ENCODE measurements around the gene GYPA. TPM values are rescaled to one million over a fixed set of nuclear protein-coding genes. Genes with fewer than 3 reads are reported as not detected.
A peak's percentile ranks its signal among the peaks of the same experiment; 100 is the strongest.
"Not testable (repeated sequence)": the region's sequence is repeated elsewhere in the genome, so short reads cannot be mapped to it uniquely, and the experiment has no call there.

The GYPA gene
- 5.1 TPM for total RNA-seq

- DNase-seq (ENCODE audit: low spot score); ATAC-seq; intact Hi-C loops (cut with DNase I): not testable (repeated sequence)
Observed at GRCh38 chr4:144140594-144141295, at the start of gene GYPA. Gene GYPA, minus strand, starts transcription at chr4:144140718. Its CDS starts 83 bp downstream, at chr4:144140635.

- DNase-seq (ENCODE audit: low spot score) (no peak), ATAC-seq (no peak)
- intact Hi-C loops (cut with DNase I) = no loop called here
Observed at GRCh38 chr4:144190009-144190408, 49.5 kb upstream of the GYPA start.

GRCh38 chr4:144189121-144189520 is 48.6 kb upstream of the GYPA start:
- DNase-seq (ENCODE audit: low spot score) (no peak), ATAC-seq (no peak)
- intact Hi-C loops (cut with DNase I) = no loop called here

GRCh38 chr4:144185086-144185485 is 44.6 kb upstream of the GYPA start:
- ATAC-seq = no peak
- intact Hi-C loops (cut with DNase I) = no loop called here
- no peak for DNase-seq (ENCODE audit: low spot score)

GRCh38 chr4:144183165-144183564 is 42.6 kb upstream of the GYPA start:
- ATAC-seq (no peak), DNase-seq (ENCODE audit: low spot score) (no peak)
- intact Hi-C loops (cut with DNase I) = no loop called here

GRCh38 chr4:144181391-144181790 is 40.9 kb upstream of the GYPA start:
- ATAC-seq (no peak), DNase-seq (ENCODE audit: low spot score) (no peak)
- intact Hi-C loops (cut with DNase I) = no loop called here

GRCh38 chr4:144179152-144179739 is 38.7 kb upstream of the GYPA start:
- DNase-seq (ENCODE audit: low spot score) = no peak
- no peak for ATAC-seq
- intact Hi-C loops (cut with DNase I) = no loop called here

- DNase-seq (ENCODE audit: low spot score) (no peak), ATAC-seq (no peak)
- intact Hi-C loops (cut with DNase I) = no loop called here
Observed at GRCh38 chr4:144178414-144178813, 37.9 kb upstream of the GYPA start.

GRCh38 chr4:144176476-144176875 is 36.0 kb upstream of the GYPA start:
- ATAC-seq (no peak), DNase-seq (ENCODE audit: low spot score) (no peak)
- intact Hi-C loops (cut with DNase I) = no loop called here

GRCh38 chr4:144174401-144175067 is 34.0 kb upstream of the GYPA start:
- DNase-seq (ENCODE audit: low spot score) = no peak
- ATAC-seq = peak; percentile 81
- intact Hi-C loops (cut with DNase I) = no loop called here

GRCh38 chr4:144171697-144172096 is 31.2 kb upstream of the GYPA start:
- ATAC-seq (no peak), DNase-seq (ENCODE audit: low spot score) (no peak)
- intact Hi-C loops (cut with DNase I) = no loop called here

- intact Hi-C loops (cut with DNase I) = loop anchor here (5.0 kb wide), 1 partner anchor 1063 kb away; no protein-coding TSS in a partner anchor
- ATAC-seq = no peak
- no peak for DNase-seq (ENCODE audit: low spot score)
Observed at GRCh38 chr4:144169211-144169610, 28.7 kb upstream of the GYPA start.

- ATAC-seq (no peak), DNase-seq (ENCODE audit: low spot score) (no peak)
- intact Hi-C loops (cut with DNase I) = no loop called here
Observed at GRCh38 chr4:144154044-144154443, 13.5 kb upstream of the GYPA start.

GRCh38 chr4:144142690-144143326 is 2.3 kb upstream of the GYPA start:
- DNase-seq (ENCODE audit: low spot score); intact Hi-C loops (cut with DNase I); ATAC-seq: not testable (repeated sequence)

- intact Hi-C loops (cut with DNase I) = no loop called here
- no peak for ATAC-seq
- no peak for DNase-seq (ENCODE audit: low spot score)
Observed at GRCh38 chr4:144141493-144141892, 975 bp upstream of the GYPA start.

GRCh38 chr4:144139991-144140390 is 527 bp downstream of the GYPA start:
- intact Hi-C loops (cut with DNase I); DNase-seq (ENCODE audit: low spot score); ATAC-seq: not testable (repeated sequence)

GRCh38 chr4:144139547-144139946 is 971 bp downstream of the GYPA start:
- DNase-seq (ENCODE audit: low spot score); ATAC-seq; intact Hi-C loops (cut with DNase I): not testable (repeated sequence)

- intact Hi-C loops (cut with DNase I); DNase-seq (ENCODE audit: low spot score); ATAC-seq: not testable (repeated sequence)
Observed at GRCh38 chr4:144138239-144138638, 2.3 kb downstream of the GYPA start.

GRCh38 chr4:144137137-144137931 is 3.2 kb downstream of the GYPA start:
- DNase-seq (ENCODE audit: low spot score); intact Hi-C loops (cut with DNase I); ATAC-seq: not testable (repeated sequence)

Measured in sciatic nerve (tissue), 2 donors.